Gastrocnemius medialis (tissue), 4 donors: Measurements from ENCODE around the gene GREB1L. TPM values are rescaled to one million over a fixed set of nuclear protein-coding genes. Genes with fewer than 3 reads are reported as not detected.

ENCODE experiments used
- ATAC-seq, 2 donors: fragments of 150-250 bp; one replicate each; pipeline ENCODE4 v1.9.1; 2016
- DNase-seq, 2 donors: peaks; one replicate each; pipeline ENCODE4 v3.0.0-alpha.2; 2019
- H3K27ac ChIP-seq, 4 donors: fragments of 200-600 bp; sonication (generic); 1 replicate in 1 of 4; 2 replicates in 3 of 4; pipeline ENCODE4 v1.5.1; 2016 to 2018; ENCODE audit warnings: mild to moderate bottlenecking in 2 of 4, moderate library complexity in 1 of 4
- H3K27me3 ChIP-seq, 3 donors: fragments of 200-600 bp; sonication (generic) in 2 of 3; 1 replicate in 1 of 3; 2 replicates in 2 of 3; pipeline versions ENCODE4 v1.5.1 to v1.6.0; 2016 to 2019; ENCODE audit warnings: mild to moderate bottlenecking in 1 of 3, moderate library complexity in 1 of 3
- H3K36me3 ChIP-seq, 2 donors: fragments of 200-600 bp; sonication (generic) in 1 of 2; one replicate each; pipeline ENCODE4 v1.5.1; 2017 to 2018
- H3K4me1 ChIP-seq, 2 donors: fragments of 200-600 bp; sonication (generic) in 1 of 2; one replicate each; pipeline ENCODE4 v1.5.1; 2016 to 2017; ENCODE audit warnings: mild to moderate bottlenecking in 2 of 2
- H3K4me3 ChIP-seq, 4 donors: fragments of 200-600 bp; sonication (generic) in 3 of 4; 1 replicate in 1 of 4; 2 replicates in 3 of 4; pipeline ENCODE4 v1.5.1; 2016 to 2019; ENCODE audit warnings: mild to moderate bottlenecking in 2 of 4
- H3K9me3 ChIP-seq, 3 donors: fragments of 200-600 bp; sonication (generic) in 2 of 3; 1 replicate in 1 of 3; 2 replicates in 2 of 3; pipeline ENCODE4 v1.5.1; 2016 to 2019
- CTCF ChIP-seq, 5 experiments: fragments of 450-650 bp in 3 of 5; fragments of 200-600 bp in 2 of 5; sonication (generic) in 2 of 5; IDR thresholded peaks in 4 of 5; conservative IDR thresholded peaks in 1 of 5; 1 replicate in 4 of 5; 2 replicates in 1 of 5; pipeline ENCODE4 v1.5.1; 2016 to 2019; ENCODE audit warnings: antibody characterized with exemption in 5 of 5, mild to moderate bottlenecking in 3 of 5, moderate library complexity in 3 of 5
- POLR2A ChIP-seq, 2 donors: fragments of 450-650 bp; IDR thresholded peaks; one replicate each; pipeline ENCODE4 v1.6.1; 2017; ENCODE audit warnings: antibody characterized with exemption in 2 of 2, mild to moderate bottlenecking in 2 of 2, moderate library complexity in 2 of 2
- in situ Hi-C, 4 donors: fragments of 200-750 bp; cut with MboI; loops; one replicate each; pipeline versions ENCODE4 v1.15.0 to v1.8.0; 2017; ENCODE audit warnings: low sequenced_read_pairs in 4 of 4
- intact Hi-C: fragments of 100-400 bp; cut with DNase I; formaldehyde crosslinking; loops from one replicate; pipeline ENCODE4 v1.15.1; 2023; ENCODE audit warnings: low total_unique reads
- total RNA-seq, 4 donors: library from RNA; depleted of rRNA; stranded (reverse); fragments of >200 nt; gene quantifications; one replicate each; pipeline versions ENCODE4 v1.1.0 to v1.2.3, GENCODE V29; 2016

Gene GREB1L
- total RNA-seq, 4 donors from 2014 or later: 4.4 to 14.4 (median 7.4) TPM

DNA sequence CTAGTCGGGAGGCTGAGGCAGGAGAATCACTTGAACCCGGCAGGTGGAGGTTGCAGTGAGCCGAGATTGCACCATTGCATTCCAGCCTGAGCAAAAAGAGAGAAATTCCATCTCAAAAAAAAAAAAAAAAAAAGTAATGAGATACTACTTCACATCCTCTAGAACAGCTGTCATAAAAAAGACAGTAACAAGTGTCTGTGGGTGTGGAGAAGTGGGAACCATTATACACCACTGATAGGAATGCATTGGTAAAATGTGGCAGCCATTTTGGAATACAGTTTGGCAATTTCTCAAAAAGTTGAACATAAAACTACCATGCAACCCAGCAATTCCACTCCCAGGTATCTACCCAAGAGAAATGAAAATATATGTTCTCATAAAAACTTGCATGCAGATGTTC lies 166.6 kb downstream of the GREB1L start:
- in situ Hi-C loops (no loop called here), intact Hi-C loops (no loop called here)
- Histone ChIP-seq H3K4me1 (no peaks in the 10 kb centered on the region), H3K27me3 (no peaks in the 10 kb centered on the region), H3K27ac (no peak overlapping the region), H3K9me3 (no peaks in the 10 kb centered on the region), H3K4me3 (no peak overlapping the region), H3K36me3 (no peaks in the 10 kb centered on the region)
- TF ChIP-seq CTCF (IDR thresholded peaks at IDR 0.05 in 4 of 5, conservative IDR thresholded peaks at IDR 0.05 in 1 of 5) (no peak), POLR2A (IDR thresholded peaks at IDR 0.05) (no peak)
- DNase-seq (no peak), ATAC-seq (no peak)

- H3K4me3 ChIP-seq: no peak overlapping the region
- DNase-seq: no peak
- in situ Hi-C loops: loop anchor here in 1 of 4 donors (10.0 kb wide), 1 partner anchor 239 kb away; no protein-coding TSS in a partner anchor
- intact Hi-C loops: no loop called here
- TF ChIP-seq CTCF (IDR thresholded peaks at IDR 0.05 in 4 of 5, conservative IDR thresholded peaks at IDR 0.05 in 1 of 5) (no peak), POLR2A (IDR thresholded peaks at IDR 0.05) (no peak)
- H3K27ac ChIP-seq: peak overlapping the region in 1 of 4 donors; percentile 48
- no peaks in the 10 kb centered on the region for H3K4me1 ChIP-seq
- H3K27me3 ChIP-seq: no peaks in the 10 kb centered on the region
- peaks cover 0 to 11% of the 10 kb centered on the region in 2 donors for H3K36me3 ChIP-seq
- no peaks in the 10 kb centered on the region for H3K9me3 ChIP-seq
- no peak for ATAC-seq
Measured at GRCh38 chr18:21433436-21433835, 191.4 kb downstream of the GREB1L start.

GRCh38 chr18:21439431-21439846 lies 197.4 kb downstream of the GREB1L start:
- Histone ChIP-seq H3K27me3 (no peaks in the 10 kb centered on the region), H3K27ac (peak overlapping the region in 3 of 4 donors; percentile 90 to 96 (median 92)), H3K4me1 (peaks cover 1 to 38% of the 10 kb centered on the region in 2 donors), H3K9me3 (no peaks in the 10 kb centered on the region), H3K36me3 (peaks cover 0 to 11% of the 10 kb centered on the region in 2 donors), H3K4me3 (no peak overlapping the region)
- DNase-seq: no peak
- no peak for TF ChIP-seq CTCF (IDR thresholded peaks at IDR 0.05 in 4 of 5, conservative IDR thresholded peaks at IDR 0.05 in 1 of 5)
- TF ChIP-seq POLR2A (IDR thresholded peaks at IDR 0.05): no peak
- ATAC-seq: peak; percentile 21 to 29
- in situ Hi-C loops: loop anchor here in 1 of 4 donors (10.0 kb wide), 1 partner anchor 245 kb away; no protein-coding TSS in a partner anchor
- intact Hi-C loops: no loop called here

DNA sequence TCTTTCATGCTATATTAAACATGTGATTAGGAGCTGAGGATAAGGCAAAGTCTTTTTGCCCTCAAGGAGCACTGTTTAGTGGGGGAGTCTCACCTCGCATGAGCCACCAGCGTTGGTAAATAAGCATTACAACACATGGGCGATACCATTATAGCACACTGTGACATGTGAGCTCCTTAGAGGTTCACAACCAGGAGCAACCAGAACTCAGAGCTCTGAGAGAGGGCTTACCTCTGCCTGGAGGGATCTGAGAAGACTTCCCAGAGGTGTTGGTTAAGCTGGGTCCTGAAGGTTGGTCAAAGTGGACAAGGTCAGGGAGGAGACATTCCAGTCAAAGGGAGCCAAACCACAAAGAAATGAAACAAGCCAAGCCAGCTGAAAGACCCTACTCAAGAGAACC lies 199.6 kb downstream of the GREB1L start:
- TF ChIP-seq POLR2A (IDR thresholded peaks at IDR 0.05) (no peak), CTCF (IDR thresholded peaks at IDR 0.05 in 4 of 5, conservative IDR thresholded peaks at IDR 0.05 in 1 of 5) (no peak)
- DNase-seq: no peak
- H3K4me3 ChIP-seq: no peak overlapping the region
- peak overlapping the region in 3 of 4 donors; percentile 90 to 96 (median 92) for H3K27ac ChIP-seq
- intact Hi-C loops: loop anchor here (10.0 kb wide), 1 partner anchor 63 kb away; no protein-coding TSS in a partner anchor
- in situ Hi-C loops: loop anchor here in 2 of 4 donors (5.0 to 10.0 kb wide), 2 partner anchors 244 to 247 kb away; no protein-coding TSS in a partner anchor
- H3K4me1 ChIP-seq: peaks cover 4 to 50% of the 10 kb centered on the region in 2 donors
- H3K27me3 ChIP-seq: no peaks in the 10 kb centered on the region
- no peaks in the 10 kb centered on the region for H3K9me3 ChIP-seq
- ATAC-seq: peak; percentile 49 to 59
- peaks cover 0 to 7% of the 10 kb centered on the region in 2 donors for H3K36me3 ChIP-seq
